Right lobe of liver (tissue), 4 donors: ENCODE measurements around the gene OR4D2.

Source experiments
- POLR2A ChIP-seq: fragments of 450-650 bp; IDR thresholded peaks from one replicate; pipeline ENCODE4 v1.6.1; 2017; ENCODE audit warnings: antibody characterized with exemption, mild to moderate bottlenecking
- TF ChIP-seq, protein P1 (sequence below), 4 donors: fragments of 200-600 bp in 3 of 4; fragments of 450-650 bp in 1 of 4; IDR thresholded peaks; one replicate each; pipeline versions ENCODE4 v1.5.1 to v1.8.0; 2016 to 2022; ENCODE audit warnings: antibody characterized with exemption in 4 of 4, mild to moderate bottlenecking in 2 of 4
- donor health status: DM: no; HTN: no; CAD: no.
- donor health status: DM: no; HTN: no; CAD: no.
- donor health status: DM: no; HTN: yes; CAD: no.

DNA sequence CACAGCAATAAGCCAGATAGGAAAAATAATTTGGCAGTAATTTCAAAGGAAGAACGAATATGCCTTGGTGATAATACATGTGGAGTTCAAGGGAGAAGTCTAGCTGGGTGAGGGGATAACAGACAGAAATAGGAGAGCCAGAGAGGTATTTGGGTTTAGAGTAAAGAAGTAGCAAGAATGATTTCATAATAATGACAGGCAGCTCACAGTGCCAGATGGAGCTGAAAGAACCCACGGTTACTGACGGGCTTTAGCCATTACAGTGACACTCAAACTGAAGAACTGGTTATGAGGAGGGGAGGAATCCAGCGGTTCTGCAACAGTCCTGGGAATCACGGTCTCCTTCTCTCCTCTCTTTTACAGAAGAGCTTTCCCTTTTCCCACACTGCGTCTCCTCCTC lies 16.4 kb upstream of the OR4D2 start:
- TF ChIP-seq, protein P1, sequence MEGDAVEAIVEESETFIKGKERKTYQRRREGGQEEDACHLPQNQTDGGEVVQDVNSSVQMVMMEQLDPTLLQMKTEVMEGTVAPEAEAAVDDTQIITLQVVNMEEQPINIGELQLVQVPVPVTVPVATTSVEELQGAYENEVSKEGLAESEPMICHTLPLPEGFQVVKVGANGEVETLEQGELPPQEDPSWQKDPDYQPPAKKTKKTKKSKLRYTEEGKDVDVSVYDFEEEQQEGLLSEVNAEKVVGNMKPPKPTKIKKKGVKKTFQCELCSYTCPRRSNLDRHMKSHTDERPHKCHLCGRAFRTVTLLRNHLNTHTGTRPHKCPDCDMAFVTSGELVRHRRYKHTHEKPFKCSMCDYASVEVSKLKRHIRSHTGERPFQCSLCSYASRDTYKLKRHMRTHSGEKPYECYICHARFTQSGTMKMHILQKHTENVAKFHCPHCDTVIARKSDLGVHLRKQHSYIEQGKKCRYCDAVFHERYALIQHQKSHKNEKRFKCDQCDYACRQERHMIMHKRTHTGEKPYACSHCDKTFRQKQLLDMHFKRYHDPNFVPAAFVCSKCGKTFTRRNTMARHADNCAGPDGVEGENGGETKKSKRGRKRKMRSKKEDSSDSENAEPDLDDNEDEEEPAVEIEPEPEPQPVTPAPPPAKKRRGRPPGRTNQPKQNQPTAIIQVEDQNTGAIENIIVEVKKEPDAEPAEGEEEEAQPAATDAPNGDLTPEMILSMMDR (IDR thresholded peaks at IDR 0.05): no peak
- no peak for TF ChIP-seq POLR2A
